IMR-90 (cell line): ENCODE measurements around the gene HSF2. TPM values are rescaled to one million over a fixed set of nuclear protein-coding genes. Genes with fewer than 3 reads are reported as not detected.

Experiments
- ATAC-seq: fragments of 200-7000 bp; cut with Tn5 transposase; 2 replicates; pipeline ENCODE4 v1.9.1; 2020; ENCODE audit warnings: low read depth, mild to moderate bottlenecking, moderate library complexity
- BruUV-seq: library from RNA; stranded (reverse); fragments of 400-500 nt; replicated peaks from 2 replicates; lab custom pipeline; 2021; lab: Mats Ljungman, UMichigan
- CTCF ChIA-PET: fragments of 300-600 bp; formaldehyde crosslinking; extraction: SDS; loops from one replicate; lab custom pipeline; 2021; ENCODE audit warnings: antibody characterized with exemption; lab: Yijun Ruan, JAX
- POLR2A ChIA-PET: fragments of 300-600 bp; sonication (Branson Sonifier 250); formaldehyde crosslinking; loops from one replicate; lab custom pipeline; 2022; ENCODE audit warnings: antibody characterized with exemption; ENCODE audit not compliant: unreplicated experiment; lab: Charles Lee
- DNase-seq: peaks from one replicate; pipeline ENCODE4 v3.0.0; 2013
- H2AFZ ChIP-seq: replicated peaks from 2 replicates; pipeline ENCODE3; 2013; ENCODE audit warnings: low read length, mild to moderate bottlenecking; ENCODE audit not compliant: poor library complexity
- H2AK5ac ChIP-seq: 2 replicates; pipeline ENCODE4 v1.6.1; 2013; ENCODE audit warnings: low read depth, low read length, inconsistent platforms
- H2AK9ac ChIP-seq: replicated peaks from 2 replicates; pipeline ENCODE3; 2013; ENCODE audit warnings: mild to moderate bottlenecking, low read depth, low read length, moderate library complexity; ENCODE audit not compliant: poor library complexity
- H2BK120ac ChIP-seq: 2 replicates; pipeline ENCODE4 v1.6.1; 2013; ENCODE audit warnings: low read depth, low read length, inconsistent platforms
- H2BK15ac ChIP-seq: 3 replicates; pipeline ENCODE4 v1.6.1; 2013; ENCODE audit warnings: low read depth, low read length, inconsistent platforms
- H2BK20ac ChIP-seq: 2 replicates; pipeline ENCODE4 v1.6.1; 2013; ENCODE audit warnings: low read depth, mild to moderate bottlenecking, inconsistent platforms, low read length, moderate library complexity
- H2BK5ac ChIP-seq: 2 replicates; pipeline ENCODE4 v1.6.1; 2013; ENCODE audit warnings: mild to moderate bottlenecking, low read depth, low read length, inconsistent platforms; ENCODE audit not compliant: poor library complexity, severe bottlenecking
- H3K14ac ChIP-seq: replicated peaks from 2 replicates; pipeline ENCODE4 v1.6.1; 2013; ENCODE audit warnings: low read depth, low read length, inconsistent platforms
- H3K18ac ChIP-seq: 2 replicates; pipeline ENCODE4 v1.6.1; 2013; ENCODE audit warnings: low read depth, low read length, control low read depth
- H3K23ac ChIP-seq: 2 replicates; pipeline ENCODE4 v1.6.1; 2013; ENCODE audit warnings: low read depth, low read length, inconsistent platforms
- H3K27ac ChIP-seq: 2 replicates; pipeline ENCODE4 v1.5.1; 2013; ENCODE audit warnings: mild to moderate bottlenecking, control low read depth, low read length; ENCODE audit not compliant: insufficient read depth
- H3K27me3 ChIP-seq: 2 replicates; pipeline ENCODE4 v1.6.1; 2013; ENCODE audit warnings: low read length; ENCODE audit not compliant: control insufficient read depth, insufficient read depth
- H3K36me3 ChIP-seq: 2 replicates; pipeline ENCODE4 v1.6.1; 2013; ENCODE audit warnings: low read length, mixed read lengths; ENCODE audit not compliant: control insufficient read depth, insufficient read depth
- H3K4ac ChIP-seq: 2 replicates; pipeline ENCODE4 v1.6.1; 2013; ENCODE audit warnings: low read depth, low read length, inconsistent platforms
- H3K4me1 ChIP-seq: 2 replicates; pipeline ENCODE4 v1.6.1; 2013; ENCODE audit warnings: low read length, mixed read lengths; ENCODE audit not compliant: control insufficient read depth, insufficient read depth
- H3K4me2 ChIP-seq: 2 replicates; pipeline ENCODE4 v1.6.1; 2013; ENCODE audit warnings: low read depth, mild to moderate bottlenecking, control low read depth, low read length, moderate library complexity
- H3K4me3 ChIP-seq: 2 replicates; pipeline ENCODE4 v1.5.1; 2013; ENCODE audit warnings: low read depth, mild to moderate bottlenecking, control low read depth, low read length, moderate library complexity; ENCODE audit not compliant: insufficient read depth
- H3K56ac ChIP-seq: 2 replicates; pipeline ENCODE4 v1.6.1; 2013; ENCODE audit warnings: low read length, inconsistent platforms; ENCODE audit not compliant: insufficient read depth; ENCODE audit errors: extremely low read depth
- H3K79me1 ChIP-seq, 2 experiments: 2 replicates each; pipeline ENCODE4 v1.6.1; 2013; ENCODE audit warnings: low read length in 2 of 2, inconsistent platforms in 1 of 2, low read depth in 1 of 2
- H3K9ac ChIP-seq: 2 replicates; pipeline ENCODE4 v1.6.1; 2013; ENCODE audit warnings: low read depth, low read length, control low read depth
- H3K9me1 ChIP-seq: 2 replicates; pipeline ENCODE4 v1.6.1; 2013; ENCODE audit warnings: low read length, inconsistent platforms; ENCODE audit not compliant: insufficient read depth
- H3K9me3 ChIP-seq: 2 replicates; pipeline ENCODE4 v1.6.1; 2013; ENCODE audit warnings: low read length; ENCODE audit not compliant: control insufficient read depth, insufficient read depth
- H4K20me1 ChIP-seq: 2 replicates; pipeline ENCODE4 v1.6.1; 2013; ENCODE audit warnings: low read length, inconsistent platforms; ENCODE audit not compliant: insufficient read depth
- H4K5ac ChIP-seq: 2 replicates; pipeline ENCODE4 v1.6.1; 2013; ENCODE audit warnings: mild to moderate bottlenecking, low read depth, low read length, control low read depth
- H4K8ac ChIP-seq, 2 experiments: 2 replicates each; pipeline ENCODE4 v1.6.1; 2013; ENCODE audit warnings: low read depth in 2 of 2, low read length in 2 of 2, control low read depth in 1 of 2, inconsistent platforms in 1 of 2
- H4K91ac ChIP-seq: 2 replicates; pipeline ENCODE4 v1.6.1; 2013; ENCODE audit warnings: low read depth, low read length, inconsistent platforms; ENCODE audit not compliant: insufficient read depth
- CHD1 ChIP-seq: IDR thresholded peaks from 2 replicates; pipeline ENCODE4 v1.6.1; 2012; ENCODE audit warnings: low read depth, low read length, improper control_type of control experiment
- CTCF ChIP-seq: conservative IDR thresholded peaks from 2 replicates; pipeline ENCODE4 v1.5.1; 2012; ENCODE audit warnings: mild to moderate bottlenecking, low read depth, low read length, improper control_type of control experiment
- MAFK ChIP-seq: IDR thresholded peaks from 2 replicates; pipeline ENCODE4 v1.6.1; 2012; ENCODE audit warnings: low read depth, low read length, improper control_type of control experiment
- MAZ ChIP-seq: IDR thresholded peaks from 2 replicates; pipeline ENCODE4 v1.6.1; 2012; ENCODE audit warnings: low read depth, mild to moderate bottlenecking, low read length, improper control_type of control experiment, moderate library complexity, borderline replicate concordance
- POLR2A ChIP-seq: IDR thresholded peaks from 2 replicates; pipeline ENCODE4 v1.6.1; 2012; ENCODE audit warnings: mild to moderate bottlenecking, low read depth, low read length
- RAD21 ChIP-seq: IDR thresholded peaks from 2 replicates; pipeline ENCODE4 v1.6.1; 2012; ENCODE audit warnings: low read length, improper control_type of control experiment
- SMC3 ChIP-seq: fragments of 150-350 bp; IDR thresholded peaks from 2 replicates; pipeline ENCODE4 v1.6.1; 2016; ENCODE audit warnings: low read depth, mild to moderate bottlenecking, antibody characterized with exemption, low read length, moderate library complexity
- whole genome bisulfite sequencing, 2 experiments: methylation state at CpG; one replicate each; pipeline versions ENCODE4 v1.1.5 to v1.1.7; 2013; ENCODE audit warnings: missing lambda C conversion rate in 2 of 2; ENCODE audit not compliant: insufficient read length in 1 of 2; ENCODE audit errors: extremely low coverage in 2 of 2; 5-methylcytosine and 5-hydroxymethylcytosine counted together
- dilution Hi-C: fragments of 300-500 bp; cut with HindIII; formaldehyde crosslinking; loops from one replicate; pipeline ENCODE4 v1.14.3; 2018; ENCODE audit warnings: low sequenced_read_pairs; ENCODE audit not compliant: unreplicated experiment
- in situ Hi-C: fragments of 300-500 bp; cut with MboI; formaldehyde crosslinking; loops from 3 replicates; pipeline ENCODE4 v1.14.3; 2019; ENCODE audit warnings: low sequenced_read_pairs, inconsistent platforms, mixed read lengths
- intact Hi-C: fragments of 100-400 bp; cut with micrococcal nuclease; formaldehyde crosslinking; loops from 2 replicates; pipeline ENCODE4 v1.10.0; 2022
- polyA plus RNA-seq, 3 experiments: library from polyadenylated mRNA; depleted of rRNA; stranded (reverse); fragments of >200 nt; gene quantifications; 2 replicates each; pipeline ENCODE4 v1.2.3, GENCODE V29; 2012; ENCODE audit warnings: low replicate concordance in 1 of 3
- total RNA-seq: library from RNA; depleted of rRNA; stranded (reverse); fragments of >200 nt; gene quantifications from 2 replicates; pipeline ENCODE4 v1.2.3, GENCODE V29; 2012
- TF ChIP-seq, protein P1 (sequence below): fragments of 150-350 bp; IDR thresholded peaks from 2 replicates; pipeline ENCODE4 v1.6.1; 2017; ENCODE audit warnings: mild to moderate bottlenecking, antibody characterized with exemption, low read length, low read depth
- TF ChIP-seq, protein P2 (sequence below): fragments of 150-350 bp; IDR thresholded peaks from 2 replicates; pipeline ENCODE4 v1.6.1; 2016; ENCODE audit warnings: low read depth, mild to moderate bottlenecking, low read length, moderate library complexity, borderline replicate concordance

The HSF2 gene
- total and polyA plus RNA-seq, 2 of the 4 experiments (the other 2 are of a cell fraction) = 17.6 to 28.9 TPM

DNA sequence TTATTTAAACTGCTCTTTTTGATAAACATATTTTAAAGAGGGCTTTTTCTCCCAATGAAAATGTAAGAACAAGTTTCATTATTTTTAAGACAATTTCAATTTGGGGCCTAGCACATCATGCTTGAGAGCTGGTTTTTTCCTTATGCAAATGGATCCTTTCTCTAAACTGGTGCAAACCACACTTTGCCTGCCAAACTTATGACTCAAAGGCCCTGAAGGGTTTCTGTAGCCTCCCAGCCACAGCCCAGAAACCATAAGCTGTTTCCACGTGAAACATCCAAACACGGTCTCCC is 451 bp upstream of the HSF2 start:
- Histone ChIP-seq H3K56ac (no peak overlapping the region), H3K9me1 (no peaks in the 10 kb centered on the region), H3K27ac (no peak overlapping the region), H3K79me1 (peaks cover 8 to 36% of the 10 kb centered on the region in 2 experiments), H2BK120ac (no peak overlapping the region), H3K14ac (no peak overlapping the region), H3K4me1 (no peaks in the 10 kb centered on the region; the same call in 1 of the 2 replicates), H2BK5ac (no peak overlapping the region), H2BK20ac (no peak overlapping the region), H3K27me3 (no peaks in the 10 kb centered on the region), H3K23ac (no peak overlapping the region), H4K8ac (no peak overlapping the region; a peak in 2 of 4 replicates), H4K20me1 (no peaks in the 10 kb centered on the region), H2BK15ac (no peak overlapping the region), H4K5ac (no peak overlapping the region), H3K4ac (no peak overlapping the region), H3K9me3 (no peaks in the 10 kb centered on the region), H2AK9ac (no peak overlapping the region), H3K36me3 (no peaks in the 10 kb centered on the region), H3K4me2 (peak overlapping the region; percentile 10), H3K4me3 (no peak overlapping the region), H3K9ac (no peak overlapping the region; the same call in 1 of the 2 replicates), H2AFZ (peak overlapping the region; percentile 99), H4K91ac (no peak overlapping the region), H3K18ac (no peak overlapping the region), H2AK5ac (no peak overlapping the region)
- no CpG with 5 or more reads among the region's 2 CpGs for WGBS, 2 experiments
- in situ Hi-C loops = no loop called here
- DNase-seq (no peak), ATAC-seq (no peak)
- TF ChIP-seq CHD1 (no peak), MAZ (no peak), MAFK (no peak), SMC3 (no peak), RAD21 (no peak), POLR2A (no peak), CTCF (no peak)
- TF ChIP-seq, protein P1, sequence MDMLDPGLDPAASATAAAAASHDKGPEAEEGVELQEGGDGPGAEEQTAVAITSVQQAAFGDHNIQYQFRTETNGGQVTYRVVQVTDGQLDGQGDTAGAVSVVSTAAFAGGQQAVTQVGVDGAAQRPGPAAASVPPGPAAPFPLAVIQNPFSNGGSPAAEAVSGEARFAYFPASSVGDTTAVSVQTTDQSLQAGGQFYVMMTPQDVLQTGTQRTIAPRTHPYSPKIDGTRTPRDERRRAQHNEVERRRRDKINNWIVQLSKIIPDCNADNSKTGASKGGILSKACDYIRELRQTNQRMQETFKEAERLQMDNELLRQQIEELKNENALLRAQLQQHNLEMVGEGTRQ = no peak
- TF ChIP-seq, protein P2, sequence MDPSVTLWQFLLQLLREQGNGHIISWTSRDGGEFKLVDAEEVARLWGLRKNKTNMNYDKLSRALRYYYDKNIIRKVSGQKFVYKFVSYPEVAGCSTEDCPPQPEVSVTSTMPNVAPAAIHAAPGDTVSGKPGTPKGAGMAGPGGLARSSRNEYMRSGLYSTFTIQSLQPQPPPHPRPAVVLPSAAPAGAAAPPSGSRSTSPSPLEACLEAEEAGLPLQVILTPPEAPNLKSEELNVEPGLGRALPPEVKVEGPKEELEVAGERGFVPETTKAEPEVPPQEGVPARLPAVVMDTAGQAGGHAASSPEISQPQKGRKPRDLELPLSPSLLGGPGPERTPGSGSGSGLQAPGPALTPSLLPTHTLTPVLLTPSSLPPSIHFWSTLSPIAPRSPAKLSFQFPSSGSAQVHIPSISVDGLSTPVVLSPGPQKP = no peak
- ChIA-PET CTCF (interaction anchor here (1.0 to 1.2 kb wide), 3 partner anchors 9 to 131 kb away, joined by 3 read pairs; no protein-coding TSS in a partner anchor), POLR2A (no interaction called here)
- intact Hi-C loops = no loop called here
- dilution Hi-C loops = no loop called here
- BruUV-seq = no TSS peak
